ENCODE data around the gene PHRF1. TPM values are rescaled to one million over a fixed set of nuclear protein-coding genes. Genes with fewer than 3 reads are reported as not detected.

PHRF1 gene
- total RNA-seq, 1 experiment from 2014 or later = 31.8 TPM

GRCh38 chr11:590997-591396, 14.7 kb downstream of the PHRF1 start:
- H3K4me1 Mint-ChIP-seq (ENCODE audit: insufficient read depth, unreplicated experiment) = no peaks in the 10 kb centered on the region
- H3K27ac Mint-ChIP-seq (ENCODE audit: low read depth, unreplicated experiment) = no peak overlapping the region
- TF ChIP-seq CTCF (IDR thresholded peaks at IDR 0.05; ENCODE audit: unreplicated experiment) = no peak
- CTCF ChIA-PET = no interaction called here
- H3K36me3 Mint-ChIP-seq (ENCODE audit: insufficient read depth, unreplicated experiment) = peaks cover 82% of the 10 kb centered on the region
- H3K27me3 Mint-ChIP-seq (ENCODE audit: insufficient read depth, unreplicated experiment) = no peaks in the 10 kb centered on the region
- no peak overlapping the region for H3K4me3 Mint-ChIP-seq (ENCODE audit: unreplicated experiment)
- no peak for DNase-seq (ENCODE audit: unreplicated experiment)
- POLR2A ChIA-PET = interaction anchor here (0.8 kb wide), 1 partner anchor 14 kb away, joined by 3 read pairs; no protein-coding TSS in a partner anchor
- no TSS peak for BruUV-seq (replicated peaks)
- intact Hi-C loops (cut with micrococcal nuclease) = no loop called here
- no peaks in the 10 kb centered on the region for H3K9me3 Mint-ChIP-seq (ENCODE audit: unreplicated experiment)

- Mint-ChIP-seq H3K27me3 (ENCODE audit: insufficient read depth, unreplicated experiment) (no peaks in the 10 kb centered on the region), H3K4me1 (ENCODE audit: insufficient read depth, unreplicated experiment) (no peaks in the 10 kb centered on the region), H3K27ac (ENCODE audit: low read depth, unreplicated experiment) (no peak overlapping the region), H3K9me3 (ENCODE audit: unreplicated experiment) (no peaks in the 10 kb centered on the region), H3K36me3 (ENCODE audit: insufficient read depth, unreplicated experiment) (peaks cover 78% of the 10 kb centered on the region), H3K4me3 (ENCODE audit: unreplicated experiment) (no peak overlapping the region)
- BruUV-seq (replicated peaks) = no TSS peak
- TF ChIP-seq CTCF (IDR thresholded peaks at IDR 0.05; ENCODE audit: unreplicated experiment) = no peak
- CTCF ChIA-PET = no interaction called here
- intact Hi-C loops (cut with micrococcal nuclease) = no loop called here
- no peak for DNase-seq (ENCODE audit: unreplicated experiment)
- POLR2A ChIA-PET = no interaction called here
Measured at GRCh38 chr11:592501-592900, 16.2 kb downstream of the PHRF1 start.

- no peaks in the 10 kb centered on the region for H3K9me3 Mint-ChIP-seq (ENCODE audit: unreplicated experiment)
- H3K27ac Mint-ChIP-seq (ENCODE audit: low read depth, unreplicated experiment) = peak overlapping the region; percentile 66
- H3K4me3 Mint-ChIP-seq (ENCODE audit: unreplicated experiment) = no peak overlapping the region
- POLR2A ChIA-PET = no interaction called here
- no TSS peak for BruUV-seq (replicated peaks)
- intact Hi-C loops (cut with micrococcal nuclease) = no loop called here
- no peaks in the 10 kb centered on the region for H3K4me1 Mint-ChIP-seq (ENCODE audit: insufficient read depth, unreplicated experiment)
- CTCF ChIA-PET = no interaction called here
- TF ChIP-seq CTCF (IDR thresholded peaks at IDR 0.05; ENCODE audit: unreplicated experiment) = no peak
- H3K36me3 Mint-ChIP-seq (ENCODE audit: insufficient read depth, unreplicated experiment) = peaks cover 74% of the 10 kb centered on the region
- no peak for DNase-seq (ENCODE audit: unreplicated experiment)
- H3K27me3 Mint-ChIP-seq (ENCODE audit: insufficient read depth, unreplicated experiment) = no peaks in the 10 kb centered on the region
Measured at GRCh38 chr11:592918-593317, 16.6 kb downstream of the PHRF1 start.

DNA sequence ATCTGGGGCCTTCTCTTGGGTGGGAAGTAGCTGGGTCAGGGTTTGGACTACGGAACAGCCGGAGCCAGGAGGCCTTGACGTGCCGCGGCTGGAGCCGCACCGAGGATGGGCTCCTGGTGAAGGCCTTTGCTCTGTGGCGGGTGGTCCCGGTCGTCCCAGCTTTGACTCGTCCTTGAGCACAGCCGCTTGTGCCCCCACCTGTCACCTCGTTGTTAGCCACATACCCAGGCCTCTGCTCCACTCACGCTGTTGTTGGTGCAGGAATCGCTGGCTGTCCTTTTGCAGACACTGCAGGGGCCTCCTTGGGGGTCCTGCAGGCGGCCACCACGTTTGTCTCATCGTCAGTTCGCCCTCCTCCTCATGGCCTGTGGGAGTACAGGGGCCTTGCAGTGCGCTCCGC, 17.1 kb downstream of the PHRF1 start:
- Mint-ChIP-seq H3K27ac (ENCODE audit: low read depth, unreplicated experiment) (peak overlapping the region; percentile 66), H3K27me3 (ENCODE audit: insufficient read depth, unreplicated experiment) (no peaks in the 10 kb centered on the region), H3K4me3 (ENCODE audit: unreplicated experiment) (no peak overlapping the region), H3K9me3 (ENCODE audit: unreplicated experiment) (no peaks in the 10 kb centered on the region), H3K36me3 (ENCODE audit: insufficient read depth, unreplicated experiment) (peaks cover 73% of the 10 kb centered on the region), H3K4me1 (ENCODE audit: insufficient read depth, unreplicated experiment) (no peaks in the 10 kb centered on the region)
- no TSS peak for BruUV-seq (replicated peaks)
- ChIA-PET POLR2A (no interaction called here), CTCF (no interaction called here)
- TF ChIP-seq CTCF (IDR thresholded peaks at IDR 0.05; ENCODE audit: unreplicated experiment) = no peak
- intact Hi-C loops (cut with micrococcal nuclease) = no loop called here
- DNase-seq (ENCODE audit: unreplicated experiment) = no peak
